AG04449 (cell line): ENCODE data around the gene TTC23.
"Not testable (repeated sequence)": the region's sequence is repeated elsewhere in the genome, so short reads cannot be mapped to it uniquely, and the experiment has no call there.

ENCODE experiments used
- CTCF ChIA-PET: fragments of 350-600 bp; formaldehyde crosslinking; extraction: SDS; loops from one replicate; lab custom pipeline; 2021; ENCODE audit warnings: antibody characterized with exemption; lab: Yijun Ruan, JAX
- POLR2A ChIA-PET: fragments of 400-600, 350-600 bp; formaldehyde crosslinking; extraction: SDS; loops from one replicate; lab custom pipeline; 2020; ENCODE audit warnings: antibody characterized with exemption, inconsistent platforms; lab: Yijun Ruan, JAX
- DNase-seq: peaks from one replicate; pipeline ENCODE4 v3.0.0-alpha.2; 2010; ENCODE audit warnings: low read depth, low spot score
- H3K4me3 ChIP-seq: 2 replicates; pipeline ENCODE4 v1.5.1; 2011; ENCODE audit warnings: low read depth, mild to moderate bottlenecking, control low read depth, low read length
- TF ChIP-seq, protein P1 (sequence below): IDR thresholded peaks from one replicate; pipeline ENCODE4 v1.5.1; 2011; ENCODE audit warnings: mild to moderate bottlenecking, moderate library complexity, low read length, control low read depth, inconsistent platforms; ENCODE audit not compliant: insufficient read depth; ENCODE audit errors: missing control alignments

Gene TTC23

DNA sequence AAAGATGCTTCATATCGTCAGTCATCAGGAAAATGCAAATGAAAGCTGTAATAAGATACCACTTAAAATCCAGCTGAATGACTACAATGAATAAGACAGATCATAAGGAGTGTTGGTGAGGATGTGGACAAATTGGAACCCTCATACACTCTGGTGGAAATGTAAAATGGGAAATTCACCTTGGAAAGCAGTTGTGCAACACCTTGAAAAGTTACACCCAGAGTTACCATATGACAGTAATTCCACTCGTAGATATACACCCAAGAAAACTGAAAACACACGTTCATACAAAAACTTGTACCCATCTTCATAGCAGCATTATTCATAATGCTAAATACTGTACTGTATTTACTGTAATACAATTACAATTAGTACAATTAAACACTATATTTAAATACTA is 2.3 kb downstream of the TTC23 start:
- DNase-seq, result no peak
- H3K4me3 ChIP-seq, result no peak overlapping the region
- ChIA-PET POLR2A (no interaction called here), CTCF (interaction anchor here (0.9 to 1.0 kb wide), 2 partner anchors 105 to 509 kb away, joined by 3 read pairs; no protein-coding TSS in a partner anchor)
- TF ChIP-seq, protein P1, sequence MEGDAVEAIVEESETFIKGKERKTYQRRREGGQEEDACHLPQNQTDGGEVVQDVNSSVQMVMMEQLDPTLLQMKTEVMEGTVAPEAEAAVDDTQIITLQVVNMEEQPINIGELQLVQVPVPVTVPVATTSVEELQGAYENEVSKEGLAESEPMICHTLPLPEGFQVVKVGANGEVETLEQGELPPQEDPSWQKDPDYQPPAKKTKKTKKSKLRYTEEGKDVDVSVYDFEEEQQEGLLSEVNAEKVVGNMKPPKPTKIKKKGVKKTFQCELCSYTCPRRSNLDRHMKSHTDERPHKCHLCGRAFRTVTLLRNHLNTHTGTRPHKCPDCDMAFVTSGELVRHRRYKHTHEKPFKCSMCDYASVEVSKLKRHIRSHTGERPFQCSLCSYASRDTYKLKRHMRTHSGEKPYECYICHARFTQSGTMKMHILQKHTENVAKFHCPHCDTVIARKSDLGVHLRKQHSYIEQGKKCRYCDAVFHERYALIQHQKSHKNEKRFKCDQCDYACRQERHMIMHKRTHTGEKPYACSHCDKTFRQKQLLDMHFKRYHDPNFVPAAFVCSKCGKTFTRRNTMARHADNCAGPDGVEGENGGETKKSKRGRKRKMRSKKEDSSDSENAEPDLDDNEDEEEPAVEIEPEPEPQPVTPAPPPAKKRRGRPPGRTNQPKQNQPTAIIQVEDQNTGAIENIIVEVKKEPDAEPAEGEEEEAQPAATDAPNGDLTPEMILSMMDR, result no peak

DNA sequence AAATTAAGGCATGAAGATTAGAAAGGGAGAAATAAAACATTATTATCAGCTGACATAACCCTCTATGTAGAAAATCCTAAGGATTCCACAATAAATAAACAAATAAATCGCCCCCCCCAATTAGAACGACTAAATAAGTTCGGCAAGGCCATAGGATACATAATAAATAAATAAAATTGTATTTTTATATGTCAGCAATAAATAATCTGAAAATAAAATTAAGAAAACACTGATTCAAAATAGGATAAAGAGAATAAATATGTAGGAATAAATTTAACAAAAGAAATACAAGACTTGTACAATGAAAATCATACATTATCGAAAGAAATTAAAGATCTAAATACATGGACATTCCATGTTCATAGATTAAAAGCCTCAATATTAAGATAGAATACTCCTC is 5.1 kb downstream of the TTC23 start:
- POLR2A ChIA-PET, result no interaction called here
- CTCF ChIA-PET, result interaction anchor here (1.4 to 2.5 kb wide), 3 partner anchors 30 to 512 kb away, joined by 4 to 9 read pairs (median 7); no protein-coding TSS in a partner anchor
- no peak overlapping the region for H3K4me3 ChIP-seq
- TF ChIP-seq, protein P1, result no peak
- DNase-seq, result no peak

DNA sequence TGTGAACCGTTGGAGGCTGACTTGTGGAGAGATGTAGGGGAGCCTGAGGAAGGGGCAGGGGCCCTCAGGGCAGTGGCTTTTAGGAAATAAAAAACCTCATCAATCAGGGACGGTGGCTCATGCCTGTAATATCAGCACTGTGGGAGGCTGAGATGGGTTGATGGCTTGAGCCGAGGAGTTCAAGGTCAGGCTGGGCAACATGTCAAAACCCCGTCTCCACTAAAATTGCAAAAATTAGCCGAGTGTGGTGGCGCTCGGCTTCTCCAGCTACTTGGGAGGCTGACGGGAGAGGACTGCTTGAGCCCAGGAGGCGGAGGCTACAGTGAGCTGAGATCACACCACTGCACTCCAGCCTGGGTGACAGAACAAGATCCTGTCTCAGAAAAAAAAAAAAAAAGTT is 7.6 kb downstream of the TTC23 start:
- CTCF ChIA-PET, result interaction anchor here (1.4 kb wide), 1 partner anchor 28 kb away, joined by 4 read pairs; no protein-coding TSS in a partner anchor
- no peak overlapping the region for H3K4me3 ChIP-seq
- TF ChIP-seq, protein P1, result no peak
- DNase-seq, result no peak
- POLR2A ChIA-PET, result no interaction called here

DNA sequence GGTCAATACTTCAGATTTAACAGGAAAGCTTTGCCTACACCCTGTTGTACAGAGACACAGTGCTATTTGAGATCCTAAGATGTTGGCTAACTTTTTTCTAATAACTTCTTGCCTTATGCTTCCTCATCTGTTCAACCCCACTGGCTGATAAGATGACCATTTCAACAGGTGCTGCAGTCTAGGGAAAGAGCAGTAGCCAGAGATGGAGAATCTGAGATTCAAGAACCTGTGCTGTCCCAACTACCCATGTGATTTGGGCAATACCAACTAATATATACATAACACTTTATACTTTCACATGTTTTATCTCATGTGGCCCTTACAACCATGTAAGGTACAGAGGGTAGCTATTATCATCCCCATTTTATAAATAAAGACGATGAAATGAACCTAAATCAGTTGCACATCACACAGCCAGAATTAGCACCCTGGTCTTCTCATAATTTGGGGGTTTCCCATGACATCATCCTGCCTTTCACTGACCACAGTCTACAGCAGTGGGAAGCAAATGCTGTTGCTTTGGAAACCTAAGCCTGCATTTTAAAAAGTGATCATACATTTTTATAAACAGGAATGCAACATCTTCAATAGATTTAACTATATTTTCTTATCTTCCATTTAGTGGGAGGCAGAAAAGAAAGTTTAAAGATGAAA is 9.7 kb downstream of the TTC23 start:
- H3K4me3 ChIP-seq, result no peak overlapping the region
- ChIA-PET POLR2A (no interaction called here), CTCF (interaction anchor here (1.0 kb wide), 1 partner anchor 26 kb away, joined by 4 read pairs; no protein-coding TSS in a partner anchor)
- TF ChIP-seq, protein P1, result no peak
- DNase-seq, result no peak

DNA sequence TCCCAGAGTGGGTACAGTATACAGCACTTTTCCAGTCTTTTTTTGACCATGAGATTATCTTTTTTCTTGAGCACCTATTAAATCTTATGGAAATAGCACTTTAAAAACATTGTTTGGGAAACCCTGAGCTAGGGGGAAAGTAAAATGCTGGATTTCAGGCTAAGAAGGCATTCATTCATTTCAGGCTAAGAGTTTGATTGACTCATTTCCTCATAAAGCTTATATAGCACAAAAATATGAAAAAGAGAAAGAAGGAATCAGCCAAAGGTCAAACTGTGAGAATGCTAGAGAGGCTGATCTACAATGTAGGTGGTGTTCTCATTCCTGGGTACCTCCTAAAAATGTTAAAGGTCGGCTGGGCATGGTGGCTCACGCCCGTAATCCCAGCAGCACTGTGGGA is 10.5 kb downstream of the TTC23 start:
- no peak for DNase-seq
- TF ChIP-seq, protein P1, result no peak
- POLR2A ChIA-PET, result no interaction called here
- H3K4me3 ChIP-seq, result no peak overlapping the region
- CTCF ChIA-PET, result no interaction called here

DNA sequence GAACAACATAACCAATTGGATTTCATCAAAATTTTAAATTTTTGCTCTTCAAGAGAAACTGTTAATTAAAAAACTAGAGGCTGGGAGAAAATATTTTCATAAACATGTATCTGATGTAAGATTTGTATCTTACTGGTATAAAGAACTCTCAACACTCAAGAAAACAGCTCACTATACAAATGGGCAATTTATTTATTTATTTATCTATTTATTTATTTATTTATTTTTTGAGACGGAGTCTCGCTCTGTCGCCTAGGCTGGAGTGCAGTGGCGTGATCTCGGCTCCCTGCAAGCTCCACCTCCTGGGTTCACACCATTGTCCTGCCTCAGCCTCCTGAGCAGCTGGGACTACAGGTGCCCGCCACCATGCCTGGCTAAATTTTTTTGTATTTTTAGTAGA is 15.2 kb downstream of the TTC23 start:
- CTCF ChIA-PET, result interaction anchor here (1.5 kb wide), 1 partner anchor 20 kb away, joined by 7 read pairs; no protein-coding TSS in a partner anchor
- POLR2A ChIA-PET, DNase-seq, H3K4me3 ChIP-seq: not testable (repeated sequence)
